ENCODE data around the gene CSAD.

Gene CSAD

DNA sequence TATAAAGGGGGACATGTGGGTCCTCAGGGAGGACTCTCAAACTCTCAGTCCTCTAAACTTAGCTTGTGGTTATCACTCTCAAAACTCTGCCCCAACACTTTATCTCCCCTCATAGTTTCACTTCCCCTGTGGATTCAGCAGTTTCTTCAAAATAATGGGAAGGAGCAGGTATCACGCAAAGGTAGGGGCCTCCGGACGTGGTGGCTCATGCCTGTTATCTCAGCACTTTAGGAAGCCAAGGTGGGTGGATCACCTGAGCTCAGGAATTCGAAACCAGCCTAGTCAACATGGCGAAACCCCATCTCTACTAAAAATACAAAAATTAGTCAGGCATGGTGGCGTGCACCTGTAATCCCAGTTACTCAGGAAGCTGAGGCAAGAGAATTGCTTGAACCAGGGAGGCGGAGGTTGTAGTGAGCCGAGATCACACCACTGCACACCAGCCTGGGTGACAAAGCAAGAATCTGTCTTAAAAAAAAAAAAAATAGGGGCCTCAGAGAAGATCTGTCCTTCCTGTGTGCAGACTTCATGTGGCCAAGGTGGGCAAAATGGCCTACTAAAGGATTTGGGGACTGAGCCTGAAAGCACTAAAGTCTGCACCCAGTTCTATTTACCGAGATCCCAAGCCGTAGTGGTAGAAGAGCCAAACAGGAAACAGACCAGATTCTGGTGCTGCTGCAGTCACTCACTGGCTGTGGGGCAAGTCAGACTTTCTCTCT lies 19.9 kb upstream of the CSAD start:
- FAIRE-seq (peak; percentile 87), DNase-seq (ENCODE audit: extremely low spot score, insufficient read length, low read depth) (peak; percentile 57)

DNA sequence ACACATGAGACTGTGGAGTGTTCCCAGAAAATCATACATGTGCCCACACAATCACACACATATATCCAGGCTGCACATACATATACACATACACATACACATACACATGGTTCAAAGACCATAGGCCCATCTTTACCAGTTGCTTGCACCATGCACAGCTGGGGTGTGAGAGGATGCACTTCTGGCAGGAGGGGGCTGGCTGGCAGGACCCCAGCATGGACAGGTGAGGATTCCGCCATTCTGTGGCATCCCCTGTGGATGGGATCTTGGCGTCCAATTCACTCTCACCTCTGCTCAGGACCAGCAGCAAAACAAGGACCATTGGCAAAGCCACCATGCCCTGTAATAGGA lies 19.4 kb upstream of the CSAD start:
- FAIRE-seq (no peak), DNase-seq (ENCODE audit: extremely low spot score, insufficient read length, low read depth) (no peak)

DNA sequence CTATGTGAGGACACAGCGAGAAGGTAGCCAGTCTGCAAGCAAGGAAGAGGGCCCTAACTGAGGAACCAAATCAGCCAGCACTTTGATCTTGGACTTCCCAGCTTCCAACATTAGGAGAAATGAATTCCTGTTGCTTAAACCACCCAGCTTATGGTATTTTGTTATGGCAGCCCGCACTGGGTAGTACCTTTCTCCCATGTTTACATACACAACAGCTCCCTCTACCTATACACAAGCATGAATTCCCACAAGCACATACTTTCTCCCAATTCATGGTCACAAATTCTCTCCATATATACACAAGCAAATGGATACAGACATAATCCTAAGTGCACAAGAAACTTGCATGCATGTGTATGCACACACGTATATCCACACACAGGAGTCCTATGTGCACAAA lies 19.0 kb upstream of the CSAD start:
- DNase-seq (ENCODE audit: extremely low spot score, insufficient read length, low read depth) (no peak), FAIRE-seq (no peak)

DNA sequence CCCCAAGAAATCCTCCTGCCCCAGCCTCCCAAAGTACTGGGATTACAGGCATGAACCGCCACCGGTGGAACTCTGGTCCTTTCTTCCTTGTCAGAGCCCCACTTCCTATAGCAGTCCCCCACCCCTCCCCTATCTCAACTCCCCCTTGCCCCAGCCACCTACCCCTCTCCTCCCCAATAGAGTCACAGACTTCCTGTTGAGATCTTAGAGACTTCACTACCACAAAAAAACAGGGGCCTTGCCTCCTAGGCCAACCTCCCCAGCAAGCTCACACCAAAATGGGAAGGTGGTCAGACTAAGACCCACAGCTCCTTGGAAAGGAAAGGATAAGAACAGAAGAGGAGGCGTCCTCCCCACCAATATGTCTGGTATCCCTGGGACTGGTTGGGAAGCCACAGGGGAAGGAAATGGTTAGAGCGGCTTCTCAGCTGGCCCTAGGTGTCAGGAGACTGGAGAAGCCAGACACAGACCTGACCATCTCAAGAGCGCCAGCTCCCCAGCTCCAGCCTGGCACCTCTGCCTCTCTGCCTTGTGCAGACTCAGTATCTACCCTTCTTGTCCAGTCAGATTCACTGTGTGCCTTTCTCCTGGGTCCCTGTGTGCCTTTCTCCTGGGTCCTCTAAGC lies 17.9 kb upstream of the CSAD start:
- no peak for DNase-seq (ENCODE audit: extremely low spot score, insufficient read length, low read depth)
- peak; percentile 31 for FAIRE-seq

DNA sequence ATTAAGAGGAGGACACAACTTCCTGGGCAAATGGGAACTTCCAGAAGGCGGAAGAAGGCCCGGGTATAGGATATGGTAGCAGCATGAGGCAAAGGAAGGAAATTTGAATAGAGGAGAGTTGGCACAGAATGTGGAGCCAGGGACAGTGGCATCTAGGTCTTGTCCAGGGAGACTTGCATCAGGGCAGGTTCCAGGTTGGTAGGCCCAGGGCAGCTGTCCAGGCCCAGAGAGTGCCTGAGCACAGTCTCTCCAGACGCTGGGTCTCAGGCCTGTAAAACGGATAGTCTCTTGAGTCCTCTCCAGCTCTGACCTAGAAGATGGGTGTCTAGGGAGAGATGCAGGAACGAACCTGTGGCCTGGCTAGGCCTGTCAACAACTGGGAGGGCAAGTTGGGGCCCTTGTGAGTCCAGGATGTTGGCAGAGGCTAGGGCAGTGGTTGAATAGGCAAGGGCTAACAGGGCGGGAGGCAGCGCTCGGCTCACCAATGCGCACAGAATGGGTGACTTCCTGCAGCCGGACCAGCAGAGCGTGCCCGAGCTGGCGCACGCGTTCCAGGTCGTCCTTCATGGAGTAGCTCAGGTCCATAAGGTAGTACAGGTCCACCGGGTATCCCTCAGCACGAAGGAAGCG lies 16.4 kb upstream of the CSAD start:
- DNase-seq (ENCODE audit: extremely low spot score, insufficient read length, low read depth) (no peak), FAIRE-seq (no peak)

DNA sequence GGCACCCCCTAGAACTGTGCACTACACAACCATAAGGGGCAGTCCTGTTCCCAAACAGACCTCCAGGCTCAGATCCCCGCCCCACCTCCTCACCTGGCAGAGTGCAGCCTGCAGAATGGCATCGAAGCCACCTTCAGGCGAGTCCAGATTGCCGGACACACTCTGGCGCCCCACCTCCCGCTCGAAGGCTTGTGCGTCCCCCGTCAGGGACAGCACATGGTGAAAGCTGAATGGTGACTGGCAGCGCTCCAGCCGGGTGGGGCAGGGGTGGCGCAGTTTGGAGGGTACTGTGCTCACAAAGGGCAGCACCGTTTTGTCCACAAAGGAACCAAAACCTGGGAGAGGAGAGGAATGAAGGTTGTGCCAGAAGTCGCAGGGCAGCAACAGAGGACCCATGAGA lies 15.8 kb upstream of the CSAD start:
- no peak for DNase-seq (ENCODE audit: extremely low spot score, insufficient read length, low read depth)
- FAIRE-seq, result no peak

DNA sequence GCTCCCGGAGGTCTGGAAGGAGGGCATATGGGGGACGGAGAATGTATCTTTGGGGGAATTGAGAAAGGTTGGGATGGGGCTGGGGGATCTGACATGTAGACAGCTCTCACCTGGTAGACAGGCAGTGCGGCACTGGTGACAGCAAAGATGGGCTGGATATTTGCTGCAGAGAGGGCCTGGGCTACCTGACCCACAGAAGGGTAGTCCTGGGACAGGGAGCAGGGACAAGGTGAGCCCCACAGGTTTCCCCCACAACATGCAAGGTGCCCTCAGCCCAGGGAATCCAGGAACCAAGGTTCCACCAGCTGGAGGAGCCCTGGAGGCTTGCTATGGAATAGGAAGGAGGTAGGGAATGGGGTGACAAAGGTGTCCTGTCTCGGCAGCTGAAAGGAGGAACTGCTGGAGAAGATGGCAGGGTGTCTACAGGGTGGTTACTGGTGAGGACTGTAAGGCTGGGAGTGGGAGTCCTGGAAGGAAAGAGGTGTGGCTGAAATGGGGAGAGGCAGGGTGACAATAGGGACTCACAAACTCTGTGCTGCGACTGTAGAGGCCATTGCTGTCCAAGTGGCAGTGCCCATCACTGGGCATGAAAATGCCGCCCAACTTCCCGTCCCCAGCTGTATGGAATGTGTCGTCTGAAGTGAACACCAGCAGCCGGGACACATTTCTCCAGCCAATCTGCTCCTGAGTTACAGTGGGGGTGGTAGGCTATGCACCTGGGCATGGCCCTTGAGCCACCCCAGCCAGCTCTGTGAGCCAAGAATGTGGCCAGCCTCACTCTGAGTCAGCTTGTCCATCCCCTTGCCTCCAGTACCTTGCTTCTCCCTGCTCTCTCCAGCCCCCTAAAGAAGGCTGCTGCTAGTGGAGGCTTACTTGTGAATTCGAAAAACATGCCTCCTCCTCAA lies 15.0 kb upstream of the CSAD start:
- DNase-seq (ENCODE audit: extremely low spot score, insufficient read length, low read depth) (no peak), FAIRE-seq (no peak)

DNA sequence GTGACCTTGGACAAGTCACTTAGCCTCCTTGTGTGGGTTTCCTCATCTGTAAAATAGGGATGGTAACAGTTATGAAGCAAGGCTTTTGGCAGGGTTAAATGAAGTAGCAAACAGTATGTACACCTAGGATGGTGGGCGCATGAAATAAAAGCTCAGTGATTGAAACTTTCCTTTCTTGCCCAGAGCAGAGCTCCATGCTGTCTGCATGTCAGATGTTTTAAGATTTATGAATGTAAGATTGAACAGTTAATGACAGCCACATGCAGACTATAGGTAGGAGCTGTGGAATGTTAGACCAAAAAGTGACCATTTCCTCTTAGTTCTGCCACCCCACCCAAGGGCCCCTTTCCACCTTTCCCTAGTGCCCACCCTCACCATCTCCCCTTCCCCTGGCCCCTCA lies 14.2 kb upstream of the CSAD start:
- FAIRE-seq (no peak), DNase-seq (ENCODE audit: extremely low spot score, insufficient read length, low read depth) (no peak)

DNA sequence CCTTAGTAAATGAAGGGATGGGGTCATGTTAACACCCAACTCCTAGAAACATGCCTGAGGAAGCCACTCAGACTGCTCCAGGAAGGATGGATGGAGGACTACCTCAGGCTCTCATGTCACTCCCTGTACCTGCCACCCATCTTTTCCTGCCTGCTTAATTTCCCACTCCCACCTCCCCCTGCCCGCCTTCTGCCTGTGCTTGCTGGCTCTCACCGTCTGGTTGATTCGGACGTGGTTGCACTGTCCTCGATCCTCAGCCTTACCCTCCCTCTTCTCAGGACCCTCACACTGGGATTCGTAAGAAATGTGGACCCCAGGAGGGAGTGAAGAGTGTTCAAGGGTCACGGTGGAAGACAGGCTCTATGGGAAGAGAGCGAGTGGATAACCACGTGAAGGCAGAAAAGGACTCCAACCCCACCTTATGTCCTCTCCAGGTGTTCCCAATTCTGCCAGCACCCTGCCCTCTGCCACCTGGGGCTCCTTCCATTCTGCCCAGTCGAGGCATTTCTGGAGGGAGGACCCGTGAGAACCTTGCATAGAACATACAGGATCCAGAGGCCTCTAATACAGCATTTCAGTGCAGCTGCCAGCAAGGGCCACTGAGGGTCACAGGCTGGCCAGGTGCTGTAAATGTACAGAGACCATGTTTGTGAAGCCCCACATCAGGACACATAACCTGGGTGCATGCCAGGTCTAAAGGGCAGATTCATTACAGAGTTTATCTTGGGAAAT lies 13.4 kb upstream of the CSAD start:
- no peak for FAIRE-seq
- no peak for DNase-seq (ENCODE audit: extremely low spot score, insufficient read length, low read depth)

DNA sequence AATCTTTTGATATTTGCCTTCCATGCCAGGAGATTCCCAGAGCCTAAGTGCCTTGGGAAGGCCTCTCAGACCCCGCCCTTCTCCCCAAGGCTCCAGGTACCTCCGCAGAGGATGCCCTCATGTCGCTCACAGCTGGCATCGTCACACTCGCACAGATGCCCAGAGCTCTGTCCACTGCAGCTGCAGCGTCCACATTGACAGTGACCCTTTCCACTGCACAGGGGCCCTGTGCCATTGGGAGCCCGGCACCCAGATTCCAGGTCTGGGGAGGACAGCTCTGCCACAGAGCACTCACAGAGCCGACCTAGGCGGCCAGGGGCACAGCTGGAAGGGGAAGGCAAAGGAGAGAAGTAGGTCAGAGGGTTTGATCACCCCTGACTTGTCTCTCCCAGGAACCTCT lies 12.3 kb upstream of the CSAD start:
- DNase-seq (ENCODE audit: extremely low spot score, insufficient read length, low read depth) (no peak), FAIRE-seq (no peak)

DNA sequence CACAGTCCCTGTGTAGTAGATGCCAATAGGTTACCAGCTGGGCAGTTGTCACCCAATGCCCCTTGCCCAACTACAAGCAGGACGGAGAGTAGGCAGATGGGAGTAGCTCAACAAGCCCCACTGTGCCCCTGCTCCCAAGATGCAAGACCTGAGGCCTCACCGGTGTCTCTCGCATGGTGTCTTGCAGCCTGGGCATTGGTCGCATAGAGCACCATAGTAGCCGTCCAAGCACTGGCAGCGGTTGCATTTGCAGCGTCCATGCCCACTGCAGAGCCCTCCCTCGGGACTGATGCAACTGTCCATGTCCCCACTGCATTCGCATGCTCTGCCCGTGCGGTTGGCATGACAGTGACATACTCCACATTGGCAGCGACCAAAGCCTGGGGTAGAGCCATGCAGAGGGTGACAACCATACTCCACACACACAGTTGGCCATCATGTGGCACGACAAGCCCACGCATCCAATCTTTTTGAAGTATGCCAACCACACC lies 11.9 kb upstream of the CSAD start:
- no peak for DNase-seq (ENCODE audit: extremely low spot score, insufficient read length, low read depth)
- no peak for FAIRE-seq

DNA sequence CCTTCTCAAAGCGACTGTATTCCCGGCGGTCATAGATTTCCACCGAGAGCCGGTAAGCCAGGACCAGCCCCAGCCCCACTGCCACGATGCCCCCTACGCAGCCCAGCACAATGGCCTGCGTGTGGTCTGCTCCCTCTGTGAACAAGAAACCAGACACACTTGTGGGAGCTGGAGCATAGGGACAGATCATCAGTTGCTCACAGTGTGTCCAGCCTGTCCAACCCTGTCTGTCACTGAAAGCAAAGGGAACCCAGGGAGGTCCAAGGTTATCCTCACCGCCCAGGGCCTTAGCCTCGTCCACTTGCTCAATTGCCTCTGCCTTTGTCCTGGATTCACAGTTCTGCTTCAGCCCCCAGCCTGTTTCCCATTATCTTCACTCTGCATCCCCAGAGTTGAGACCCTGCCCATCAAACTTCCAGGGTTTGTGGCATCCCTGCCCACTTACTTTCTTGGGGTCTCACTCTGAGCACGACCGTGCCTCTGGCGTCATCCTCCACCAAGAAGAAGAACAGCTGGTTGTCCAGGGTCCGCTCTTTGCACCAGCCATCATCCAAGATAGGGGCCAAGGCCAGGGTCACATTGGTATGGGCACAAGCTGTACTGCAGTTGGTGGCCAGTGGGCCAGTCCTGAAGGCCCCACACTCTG lies 11.3 kb upstream of the CSAD start:
- FAIRE-seq, result no peak

DNA sequence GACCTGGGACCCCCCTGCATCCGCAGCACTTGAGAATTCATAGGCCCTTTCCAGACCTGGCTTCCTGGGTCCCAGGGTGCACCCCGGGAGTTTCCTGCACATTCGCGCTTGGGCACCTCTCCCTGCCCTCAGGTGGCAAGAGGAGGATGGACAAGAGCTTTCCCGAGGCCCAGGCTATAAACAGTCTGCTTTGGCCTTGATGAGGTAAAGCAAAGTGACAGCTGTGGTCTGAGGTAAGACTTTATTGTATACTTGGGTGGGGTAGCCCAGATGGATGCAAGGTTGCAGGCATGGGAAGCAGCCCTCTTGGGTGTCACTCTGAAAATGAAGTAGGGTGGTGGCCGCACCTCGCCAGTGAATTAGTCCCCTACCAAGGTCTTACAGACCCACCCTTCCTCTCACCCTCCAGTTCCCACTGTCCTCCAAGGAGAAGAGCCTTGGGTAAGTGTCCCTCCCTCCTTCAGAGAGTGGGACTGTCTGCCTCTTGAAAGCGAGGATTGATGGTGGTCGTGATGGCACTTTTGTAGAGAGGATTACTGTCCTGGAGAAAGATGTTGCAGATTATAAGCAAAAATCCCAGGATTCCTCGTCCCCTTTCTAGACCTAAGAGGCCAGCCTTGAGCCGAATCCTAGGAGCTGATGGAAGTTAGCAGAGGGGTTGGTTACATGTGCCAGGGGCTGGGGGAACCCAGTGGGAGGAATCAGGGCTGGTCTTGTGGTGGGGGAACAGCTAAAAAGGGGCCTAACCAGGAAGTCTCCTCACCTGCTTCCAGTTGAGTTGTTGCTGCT lies 10.6 kb upstream of the CSAD start:
- FAIRE-seq, result no peak
- no peak for DNase-seq (ENCODE audit: extremely low spot score, insufficient read length, low read depth)

More for the DNA sequence above, 11.3 kb upstream of the CSAD start:
- DNase-seq (ENCODE audit: extremely low spot score, insufficient read length, low read depth), result no peak

DNA sequence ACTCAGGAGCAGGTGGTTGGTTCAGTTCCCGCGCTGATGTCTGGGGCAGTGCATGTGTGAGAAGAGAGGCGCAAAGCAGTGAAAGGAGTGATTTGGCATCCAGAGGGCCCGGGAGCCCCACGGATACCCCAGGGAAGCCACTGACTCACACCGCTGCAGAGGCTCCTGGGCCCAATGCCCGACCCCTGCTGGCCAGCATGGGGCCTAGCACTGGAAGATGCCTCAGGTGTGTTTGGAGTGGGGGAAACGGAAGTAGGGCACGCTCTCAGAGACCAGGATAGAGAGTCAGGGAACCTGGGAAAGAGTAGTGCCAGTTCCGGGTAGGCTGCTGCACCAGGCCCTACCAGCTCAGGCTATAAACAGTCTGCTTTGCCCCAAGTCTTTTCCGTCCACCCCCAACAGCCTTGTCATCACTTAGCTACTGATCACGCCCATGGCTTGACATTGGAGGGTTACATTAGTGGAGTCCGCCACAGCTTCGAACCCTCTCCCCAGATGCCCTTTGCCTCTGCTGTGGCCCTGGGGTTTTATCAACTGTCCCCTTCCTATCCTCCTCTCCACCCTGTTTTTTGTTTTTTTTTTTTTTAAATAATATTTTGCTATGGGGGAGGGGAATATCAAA lies 9.5 kb upstream of the CSAD start:
- peak; percentile 15 for FAIRE-seq
- DNase-seq (ENCODE audit: extremely low spot score, insufficient read length, low read depth), result peak; percentile 26

DNA sequence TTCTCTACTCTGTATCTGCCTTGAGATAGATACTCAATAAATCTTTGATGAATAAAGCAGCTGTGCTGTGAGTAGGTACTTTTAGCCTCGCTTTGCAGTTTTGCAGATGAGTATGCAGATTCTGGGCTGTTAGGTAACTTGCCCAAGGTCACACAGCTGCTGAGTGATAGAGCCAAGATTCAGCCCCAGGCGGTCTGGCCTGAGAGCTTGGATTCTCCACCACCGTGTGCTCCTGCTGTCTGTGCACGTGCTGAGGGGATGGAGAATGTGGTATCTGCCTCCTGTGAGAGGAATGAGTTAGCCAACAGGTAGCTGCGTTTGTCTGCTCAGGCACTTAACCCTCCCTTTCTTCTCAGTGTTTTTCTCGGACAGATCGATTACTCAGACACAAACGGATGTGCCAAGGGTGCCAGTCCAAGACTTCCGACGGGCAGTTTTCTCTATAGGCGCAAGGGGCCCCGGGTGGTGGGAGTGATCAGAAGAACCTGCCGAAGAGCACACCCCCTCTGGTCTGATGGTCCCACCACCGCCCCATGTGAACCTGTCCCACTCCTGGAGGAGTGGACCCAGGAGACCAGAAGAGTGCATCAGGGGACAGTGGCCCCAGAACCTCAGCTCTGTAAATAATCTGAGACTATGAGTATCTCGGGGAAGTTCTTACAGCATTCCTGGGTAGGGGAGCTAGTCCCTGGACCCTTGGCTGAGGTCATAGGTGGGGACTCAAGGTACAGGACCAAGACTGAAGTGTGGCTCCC lies 6.6 kb upstream of the CSAD start:
- FAIRE-seq (no peak), DNase-seq (ENCODE audit: extremely low spot score, insufficient read length, low read depth) (no peak)

DNA sequence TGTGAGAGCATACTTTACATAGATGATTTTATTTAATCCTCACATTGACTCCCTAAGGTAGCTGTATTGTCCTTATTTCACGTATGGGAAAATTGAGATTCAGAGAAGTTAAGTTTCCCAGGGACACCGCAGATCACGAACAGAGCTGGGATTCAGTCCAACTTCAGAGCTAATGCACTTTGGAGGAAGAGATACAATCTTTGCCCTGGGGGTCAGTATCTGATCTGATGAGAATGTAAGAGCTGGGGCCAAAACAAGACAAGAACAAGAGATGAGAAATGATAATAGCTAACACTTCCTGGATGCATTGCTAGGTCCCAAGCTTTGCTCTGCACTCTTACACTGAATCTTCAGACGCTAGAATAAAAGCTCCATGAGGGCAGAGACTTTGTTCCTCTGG lies 6.0 kb upstream of the CSAD start:
- no peak for FAIRE-seq
- DNase-seq (ENCODE audit: extremely low spot score, insufficient read length, low read depth), result no peak

DNA sequence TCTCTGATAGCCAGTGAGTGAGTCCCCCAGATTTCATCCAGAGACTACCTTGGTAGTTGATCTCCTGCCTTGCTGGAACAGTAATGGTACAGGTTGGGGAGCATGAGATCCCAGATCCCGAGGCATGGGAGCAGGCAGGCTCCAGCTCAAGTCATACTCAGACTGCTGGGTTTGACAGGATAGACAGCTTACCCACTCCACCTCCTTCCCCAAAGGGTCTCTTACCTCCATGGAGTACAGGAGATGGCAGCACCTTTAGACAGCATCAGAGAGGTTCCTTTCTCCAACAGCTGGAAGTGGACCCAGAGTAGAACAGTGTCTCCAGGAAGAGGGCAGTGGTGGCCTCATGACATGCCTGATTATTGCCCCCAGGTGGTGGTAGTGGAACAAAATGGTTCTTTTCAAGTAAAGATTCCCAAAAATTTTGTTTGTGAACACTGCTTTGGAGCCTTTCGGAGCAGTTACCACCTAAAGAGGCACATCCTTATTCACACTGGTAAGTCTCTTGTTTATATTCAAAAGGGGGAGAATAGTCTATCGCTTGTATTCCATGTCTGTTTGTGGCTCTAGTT lies 4.9 kb upstream of the CSAD start:
- DNase-seq (ENCODE audit: extremely low spot score, insufficient read length, low read depth), result no peak
- FAIRE-seq, result no peak

All from GM18507 (cell line).